IPS-18a (cell line): ENCODE results near the gene QRICH2.
"Not testable (repeated sequence)": the region's sequence is repeated elsewhere in the genome, so short reads cannot be mapped to it uniquely, and the experiment has no call there.

Experiments used
- H3K27ac ChIP-seq: one replicate; pipeline ENCODE4 v1.5.1; 2013; ENCODE audit warnings: low read length
- H3K27me3 ChIP-seq: one replicate; pipeline ENCODE4 v1.6.1; 2013; ENCODE audit warnings: mild to moderate bottlenecking, low read length; ENCODE audit not compliant: control insufficient read depth, insufficient read depth
- H3K36me3 ChIP-seq: one replicate; pipeline ENCODE4 v1.6.1; 2013; ENCODE audit warnings: low read depth, low read length; ENCODE audit not compliant: control insufficient read depth
- H3K4me1 ChIP-seq: one replicate; pipeline ENCODE4 v1.6.1; 2013; ENCODE audit warnings: low read depth, low read length; ENCODE audit not compliant: control insufficient read depth
- H3K4me3 ChIP-seq: one replicate; pipeline ENCODE4 v1.5.1; 2013; ENCODE audit warnings: low read length
- H3K9ac ChIP-seq: one replicate; pipeline ENCODE4 v1.6.1; 2013; ENCODE audit warnings: mild to moderate bottlenecking, low read length, moderate library complexity
- H3K9me3 ChIP-seq: one replicate; pipeline ENCODE4 v1.6.1; 2013; ENCODE audit warnings: low read depth, low read length; ENCODE audit not compliant: control insufficient read depth

Gene QRICH2

GRCh38 chr17:76238847-76239537 lies 69.1 kb downstream of the QRICH2 start:
- Histone ChIP-seq H3K27ac (no peak overlapping the region), H3K9ac (no peak overlapping the region), H3K36me3 (no peaks in the 10 kb centered on the region), H3K4me1 (no peaks in the 10 kb centered on the region), H3K4me3 (peak overlapping the region; percentile 52), H3K27me3 (peaks cover 59% of the 10 kb centered on the region), H3K9me3 (no peaks in the 10 kb centered on the region)

- H3K27me3 ChIP-seq = peaks cover 51% of the 10 kb centered on the region
- H3K9me3 ChIP-seq = no peaks in the 10 kb centered on the region
- no peak overlapping the region for H3K9ac ChIP-seq
- no peaks in the 10 kb centered on the region for H3K36me3 ChIP-seq
- no peak overlapping the region for H3K27ac ChIP-seq
- no peaks in the 10 kb centered on the region for H3K4me1 ChIP-seq
- H3K4me3 ChIP-seq = no peak overlapping the region
Measured at GRCh38 chr17:76237859-76238313, 70.2 kb downstream of the QRICH2 start.

GRCh38 chr17:76236603-76237002 lies 71.5 kb downstream of the QRICH2 start:
- Histone ChIP-seq H3K36me3 (no peaks in the 10 kb centered on the region), H3K27me3 (peaks cover 39% of the 10 kb centered on the region), H3K9me3 (no peaks in the 10 kb centered on the region), H3K4me1 (no peaks in the 10 kb centered on the region), H3K4me3 (no peak overlapping the region), H3K27ac (no peak overlapping the region), H3K9ac (no peak overlapping the region)

GRCh38 chr17:76235883-76236282 lies 72.2 kb downstream of the QRICH2 start:
- Histone ChIP-seq H3K9me3 (no peaks in the 10 kb centered on the region), H3K27me3 (peaks cover 31% of the 10 kb centered on the region), H3K4me1 (no peaks in the 10 kb centered on the region), H3K36me3 (no peaks in the 10 kb centered on the region), H3K4me3 (no peak overlapping the region), H3K27ac (no peak overlapping the region), H3K9ac (no peak overlapping the region)

GRCh38 chr17:76234354-76234679 lies 73.8 kb downstream of the QRICH2 start:
- H3K27ac ChIP-seq = no peak overlapping the region
- no peaks in the 10 kb centered on the region for H3K36me3 ChIP-seq
- H3K4me3 ChIP-seq = no peak overlapping the region
- no peaks in the 10 kb centered on the region for H3K4me1 ChIP-seq
- no peaks in the 10 kb centered on the region for H3K9me3 ChIP-seq
- H3K9ac ChIP-seq = no peak overlapping the region
- H3K27me3 ChIP-seq = peaks cover 22% of the 10 kb centered on the region

- H3K27me3 ChIP-seq = peaks cover 17% of the 10 kb centered on the region
- H3K36me3 ChIP-seq = no peaks in the 10 kb centered on the region
- no peaks in the 10 kb centered on the region for H3K9me3 ChIP-seq
- H3K27ac ChIP-seq = no peak overlapping the region
- no peak overlapping the region for H3K9ac ChIP-seq
- no peaks in the 10 kb centered on the region for H3K4me1 ChIP-seq
- no peak overlapping the region for H3K4me3 ChIP-seq
Measured at GRCh38 chr17:76233588-76234353, 74.3 kb downstream of the QRICH2 start.

- no peak overlapping the region for H3K27ac ChIP-seq
Measured at GRCh38 chr17:76232342-76232741, 75.7 kb downstream of the QRICH2 start.

GRCh38 chr17:76226749-76227148 lies 81.3 kb downstream of the QRICH2 start:
- H3K4me1 ChIP-seq, H3K36me3 ChIP-seq, H3K27ac ChIP-seq, H3K4me3 ChIP-seq, H3K27me3 ChIP-seq, H3K9me3 ChIP-seq, H3K9ac ChIP-seq: not testable (repeated sequence)

More at GRCh38 chr17:76232342-76232741, 75.7 kb downstream of the QRICH2 start:
- H3K9me3 ChIP-seq = no peaks in the 10 kb centered on the region
- H3K27me3 ChIP-seq = peaks cover 2% of the 10 kb centered on the region
- H3K36me3 ChIP-seq = no peaks in the 10 kb centered on the region
- H3K9ac ChIP-seq = no peak overlapping the region
- no peak overlapping the region for H3K4me3 ChIP-seq
- no peaks in the 10 kb centered on the region for H3K4me1 ChIP-seq

GRCh38 chr17:76225373-76226086 lies 82.5 kb downstream of the QRICH2 start:
- not testable (repeated sequence) for H3K9me3 ChIP-seq, H3K4me3 ChIP-seq, H3K27me3 ChIP-seq, H3K36me3 ChIP-seq, H3K9ac ChIP-seq, H3K27ac ChIP-seq, H3K4me1 ChIP-seq
